NCI-H2196 (cell line): ENCODE results near the gene DAAM1.

ENCODE experiments used
- DNase-seq: peaks from one replicate; lab custom pipeline; 2025; ENCODE audit not compliant: unreplicated experiment; lab: John Stamatoyannopoulos, UW

Gene DAAM1

GRCh38 chr14:59359431-59360124 lies 171.1 kb downstream of the DAAM1 start:
- DNase-seq = peak; percentile 11

GRCh38 chr14:59360233-59360632 lies 171.8 kb downstream of the DAAM1 start:
- DNase-seq = no peak

- DNase-seq = peak; percentile 94
Observed at GRCh38 chr14:59360923-59361794, 172.7 kb downstream of the DAAM1 start.

GRCh38 chr14:59362513-59362912 lies 174.0 kb downstream of the DAAM1 start:
- no peak for DNase-seq

DNA sequence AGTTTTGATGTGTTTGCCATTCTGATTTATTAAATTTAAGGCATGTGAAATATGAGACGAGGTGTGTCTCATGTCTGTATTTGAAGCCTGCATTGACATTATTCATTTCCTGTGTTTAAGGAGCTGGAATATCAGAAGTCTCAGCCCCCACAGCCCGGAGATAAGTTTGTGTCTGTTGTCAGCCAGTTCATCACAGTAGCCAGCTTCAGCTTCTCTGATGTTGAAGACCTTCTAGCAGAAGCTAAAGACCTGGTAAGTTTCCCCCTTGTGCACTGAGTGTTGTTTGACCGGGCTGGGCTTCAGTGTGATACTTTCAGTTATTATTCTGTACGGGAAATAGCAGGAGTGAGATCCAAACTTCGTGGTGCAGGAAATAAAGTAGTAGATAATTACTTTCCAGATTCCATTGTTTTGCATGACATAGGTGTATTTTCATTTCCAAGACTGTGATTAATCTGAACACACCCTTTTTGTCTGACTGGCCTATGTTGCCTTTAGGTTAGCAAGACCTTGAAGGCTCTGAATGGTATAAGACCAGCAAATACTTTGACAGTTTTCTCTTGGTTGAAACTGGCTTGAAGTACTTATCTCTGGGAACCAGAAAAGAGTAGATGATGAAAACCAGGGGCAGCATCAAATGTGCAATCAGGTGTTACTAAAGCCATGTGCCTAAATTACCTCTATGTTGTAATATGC lies 175.2 kb downstream of the DAAM1 start:
- DNase-seq = no peak

DNA sequence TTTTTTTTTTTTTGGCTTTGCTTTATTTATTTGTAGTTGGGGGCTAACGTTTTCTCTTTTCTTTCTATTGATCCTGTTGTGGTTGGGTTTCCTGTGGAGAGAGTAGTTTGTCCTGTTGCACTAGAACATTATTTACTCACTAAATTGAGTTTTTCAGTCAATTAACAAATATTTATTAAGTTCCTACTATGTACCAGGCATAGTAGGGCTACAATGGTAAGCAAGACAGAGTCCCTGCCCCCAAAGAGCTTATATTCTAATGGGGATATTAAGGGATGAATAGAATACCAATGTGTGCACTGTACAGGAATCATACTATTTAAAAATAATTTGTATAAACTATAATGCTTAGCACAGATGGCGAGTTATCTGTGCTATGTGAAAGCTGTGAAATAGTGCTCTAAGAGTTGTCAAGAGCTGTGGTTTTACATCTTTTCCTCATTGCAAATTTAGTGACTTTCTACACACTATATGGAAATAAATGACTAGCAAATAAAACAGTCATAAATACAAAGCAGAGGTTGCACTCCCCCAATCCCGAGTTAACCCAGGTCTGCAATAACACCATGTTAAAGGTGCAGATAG lies 181.8 kb downstream of the DAAM1 start:
- no peak for DNase-seq

- no peak for DNase-seq
Observed at GRCh38 chr14:59371771-59372170, 183.3 kb downstream of the DAAM1 start.

DNA sequence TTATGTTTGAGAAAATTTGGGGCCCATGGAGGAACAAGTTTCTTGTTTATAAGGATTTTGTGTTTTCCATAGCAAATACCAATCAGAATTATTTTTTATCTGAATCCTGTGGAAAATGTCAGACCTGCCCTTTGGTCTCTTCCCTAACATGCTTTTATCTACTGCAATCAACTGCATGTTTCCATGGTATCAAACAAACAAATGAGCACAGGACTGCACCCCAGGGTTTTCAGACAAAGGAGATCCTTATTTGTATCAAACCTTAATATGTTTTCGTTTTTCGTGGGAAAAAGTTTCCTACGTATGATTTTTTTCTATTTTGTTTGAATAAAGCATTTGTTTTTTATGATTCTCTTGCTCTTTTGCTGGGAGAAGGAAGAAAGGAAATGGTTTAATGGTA lies 185.6 kb downstream of the DAAM1 start:
- no peak for DNase-seq

DNA sequence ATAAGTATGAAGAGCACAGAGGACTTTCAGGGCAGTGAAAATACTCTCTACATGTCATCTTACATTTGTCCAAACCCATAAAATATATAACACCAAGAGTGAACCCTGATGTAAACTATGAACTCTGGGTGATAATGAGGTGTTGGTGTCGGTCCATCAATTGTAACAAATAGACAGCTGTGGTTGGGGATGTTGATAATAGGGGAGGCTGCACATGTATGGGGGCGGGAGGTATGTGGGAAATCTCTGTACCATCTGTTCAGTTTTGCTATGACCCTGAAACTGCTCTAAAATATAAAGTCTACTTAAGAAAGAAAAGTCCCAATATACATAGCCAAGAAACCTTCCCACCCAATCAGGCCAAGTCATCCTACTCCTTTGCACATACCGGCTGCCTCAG lies 188.2 kb downstream of the DAAM1 start:
- no peak for DNase-seq

GRCh38 chr14:59377491-59377890 lies 189.0 kb downstream of the DAAM1 start:
- DNase-seq = no peak

DNA sequence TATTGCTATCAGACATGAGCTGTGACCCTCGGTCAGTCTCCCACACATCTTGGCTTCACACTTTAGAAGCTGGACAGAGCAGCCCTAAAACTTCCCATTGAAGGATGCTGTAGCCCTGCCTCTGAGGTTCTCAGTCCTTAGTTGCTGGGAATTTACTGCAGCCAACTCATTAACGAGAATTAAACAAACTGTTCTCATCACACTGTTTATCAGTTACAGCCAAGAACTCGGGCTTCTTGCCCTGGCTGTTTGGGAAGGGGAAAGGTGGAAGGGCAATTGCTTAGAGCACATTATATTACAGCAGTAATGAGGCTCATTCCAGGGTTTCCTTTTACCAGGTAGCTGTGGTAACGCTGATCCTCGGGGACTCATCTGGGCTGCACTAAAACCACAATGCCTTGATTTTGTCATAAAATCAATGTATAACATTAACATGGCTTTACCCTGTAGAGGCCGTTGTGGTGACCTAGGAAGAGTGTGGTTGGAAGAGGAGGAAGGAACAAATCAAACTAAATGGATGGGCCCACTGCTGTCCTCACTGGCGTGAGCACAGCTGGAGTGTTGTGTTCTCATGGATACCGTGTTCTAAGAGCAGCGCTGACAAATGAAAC lies 189.6 kb downstream of the DAAM1 start:
- no peak for DNase-seq

DNA sequence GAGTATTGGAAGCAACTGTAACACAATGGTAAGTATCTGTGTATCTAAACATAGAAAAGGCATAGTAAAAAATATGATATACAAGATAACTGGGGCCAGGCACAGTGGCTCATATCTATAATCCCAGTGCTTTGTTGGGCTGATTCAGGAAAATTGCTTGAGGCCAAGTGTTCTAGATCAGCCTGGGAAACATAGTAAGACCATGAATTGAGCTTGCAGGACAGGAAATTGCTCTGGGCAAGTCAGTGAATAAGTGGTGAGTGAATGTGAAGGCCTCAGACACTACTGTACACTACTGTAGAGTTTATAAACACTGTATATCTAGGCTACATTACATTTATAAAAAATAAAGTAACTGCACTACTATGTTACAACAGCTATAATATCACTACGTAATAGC lies 201.5 kb downstream of the DAAM1 start:
- DNase-seq = no peak

GRCh38 chr14:59391388-59391787 lies 202.9 kb downstream of the DAAM1 start:
- DNase-seq = no peak

- DNase-seq = no peak
Observed at GRCh38 chr14:59394268-59394667, 205.8 kb downstream of the DAAM1 start.

DNA sequence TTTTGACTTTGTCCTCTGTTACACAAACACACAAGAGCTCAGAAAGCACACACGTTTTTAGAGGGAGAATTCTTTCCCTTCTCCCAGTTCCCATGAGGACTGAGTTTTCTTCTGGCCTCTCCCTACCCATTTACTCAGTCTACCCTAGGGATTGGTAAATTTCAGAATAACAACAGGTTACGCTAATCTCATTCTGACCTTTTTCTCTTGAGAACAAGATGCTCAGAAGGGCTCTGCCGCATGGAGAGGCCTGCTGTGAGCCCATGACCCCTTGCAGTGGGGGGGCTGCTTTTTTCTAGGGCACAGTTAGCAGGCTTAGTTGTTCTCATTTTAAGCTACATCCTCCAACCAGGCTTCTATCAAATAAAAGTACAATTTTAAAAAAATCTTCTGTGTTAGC lies 207.2 kb downstream of the DAAM1 start:
- no peak for DNase-seq

- no peak for DNase-seq
Observed at GRCh38 chr14:59398841-59399240, 210.4 kb downstream of the DAAM1 start.

DNA sequence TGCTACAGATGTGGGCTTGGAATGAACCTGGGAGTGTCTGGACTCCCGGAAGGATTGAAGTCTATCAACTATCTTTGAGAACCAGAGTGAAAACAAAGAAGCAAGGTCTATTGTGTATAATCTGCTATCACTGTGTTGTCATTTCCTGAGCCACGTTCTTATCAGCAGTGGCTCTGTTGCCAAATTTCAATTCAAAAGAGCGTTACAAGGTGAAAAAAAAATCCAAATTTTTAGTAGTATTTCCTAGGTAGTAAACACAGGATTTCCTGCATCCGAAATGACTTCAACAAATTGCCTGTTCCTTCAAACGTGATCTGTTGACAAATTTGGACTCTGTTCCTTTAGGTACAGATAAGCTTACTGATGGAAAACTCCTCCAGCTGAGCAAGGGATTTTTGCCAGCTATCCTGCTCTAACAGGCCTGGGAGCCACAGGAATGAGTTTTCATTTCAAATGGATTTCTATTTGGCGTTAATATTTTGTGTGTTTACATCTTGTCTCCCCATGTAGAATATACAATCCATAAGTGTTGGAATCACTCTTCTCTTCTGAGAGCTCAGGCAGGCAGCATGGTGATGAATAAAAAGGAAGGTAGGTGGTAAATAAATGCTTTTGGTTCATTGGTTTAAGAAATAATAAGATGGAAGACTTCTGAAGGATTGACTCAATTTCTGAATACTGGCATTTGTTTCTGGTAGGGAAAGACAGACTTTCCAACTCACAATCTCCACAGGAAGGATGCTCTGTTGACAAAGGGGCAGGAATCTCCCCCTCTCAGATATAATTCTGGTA lies 218.2 kb downstream of the DAAM1 start:
- no peak for DNase-seq

GRCh38 chr14:59407246-59408010 lies 219.0 kb downstream of the DAAM1 start:
- no peak for DNase-seq

DNA sequence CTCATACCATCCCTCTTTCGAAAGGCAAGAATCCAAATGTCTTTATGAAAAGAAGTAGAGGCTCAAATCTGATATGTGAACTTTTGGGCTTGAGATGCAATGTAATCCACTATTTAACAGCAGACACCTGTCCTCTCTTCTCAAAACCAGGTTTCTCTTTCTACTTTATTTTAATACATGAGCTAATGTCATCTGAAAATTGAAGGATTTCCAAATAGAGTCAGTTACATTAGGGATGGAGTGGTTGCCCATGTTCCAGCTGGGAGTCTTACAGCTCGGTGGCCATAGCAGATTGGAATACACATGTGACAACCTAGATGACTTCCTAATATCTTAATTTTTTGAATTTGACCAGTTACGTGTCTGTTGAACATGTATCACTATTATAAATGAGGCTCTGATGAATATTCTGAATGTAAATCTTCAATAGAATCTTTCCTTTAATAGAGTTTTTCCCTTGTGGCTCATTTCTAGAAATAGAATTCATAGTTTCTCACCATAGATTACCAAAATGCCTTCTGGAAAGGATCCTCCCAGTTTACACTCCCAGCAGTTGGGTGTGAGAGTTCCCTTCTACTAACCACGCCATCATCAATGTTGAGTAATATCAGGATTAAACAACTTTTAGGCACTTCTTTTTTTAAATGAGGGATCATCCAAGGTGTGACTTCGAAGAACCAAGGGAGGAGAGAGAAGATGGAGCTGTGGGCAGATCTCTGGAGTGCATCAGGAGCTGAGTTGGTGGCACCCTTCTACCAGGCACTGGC lies 227.6 kb downstream of the DAAM1 start:
- DNase-seq = no peak
